ENCODE measurements around the gene VTI1B. TPM values are rescaled to one million over a fixed set of nuclear protein-coding genes. Genes with fewer than 3 reads are reported as not detected.

Gene VTI1B
- total RNA-seq, 1 experiment from 2014 or later: 117 TPM

DNA sequence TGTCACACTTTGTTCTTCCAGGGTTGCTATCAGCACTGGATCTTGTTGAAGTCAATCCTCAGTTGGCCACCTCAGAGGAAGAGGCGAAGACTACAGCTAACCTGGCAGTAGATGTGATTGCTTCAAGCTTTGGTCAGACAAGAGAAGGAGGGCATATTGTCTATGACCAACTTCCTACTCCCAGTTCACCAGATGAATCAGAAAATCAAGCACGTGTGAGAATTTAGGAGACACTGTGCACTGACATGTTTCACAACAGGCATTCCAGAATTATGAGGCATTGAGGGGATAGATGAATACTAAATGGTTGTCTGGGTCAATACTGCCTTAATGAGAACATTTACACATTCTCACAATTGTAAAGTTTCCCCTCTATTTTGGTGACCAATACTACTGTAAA, 23.7 kb downstream of the VTI1B start:
- no peaks in the 10 kb centered on the region for H3K4me1 Mint-ChIP-seq (ENCODE audit: low read depth, unreplicated experiment)
- H3K4me3 Mint-ChIP-seq (ENCODE audit: unreplicated experiment): no peak overlapping the region
- no peak for DNase-seq
- TF ChIP-seq, protein P1, sequence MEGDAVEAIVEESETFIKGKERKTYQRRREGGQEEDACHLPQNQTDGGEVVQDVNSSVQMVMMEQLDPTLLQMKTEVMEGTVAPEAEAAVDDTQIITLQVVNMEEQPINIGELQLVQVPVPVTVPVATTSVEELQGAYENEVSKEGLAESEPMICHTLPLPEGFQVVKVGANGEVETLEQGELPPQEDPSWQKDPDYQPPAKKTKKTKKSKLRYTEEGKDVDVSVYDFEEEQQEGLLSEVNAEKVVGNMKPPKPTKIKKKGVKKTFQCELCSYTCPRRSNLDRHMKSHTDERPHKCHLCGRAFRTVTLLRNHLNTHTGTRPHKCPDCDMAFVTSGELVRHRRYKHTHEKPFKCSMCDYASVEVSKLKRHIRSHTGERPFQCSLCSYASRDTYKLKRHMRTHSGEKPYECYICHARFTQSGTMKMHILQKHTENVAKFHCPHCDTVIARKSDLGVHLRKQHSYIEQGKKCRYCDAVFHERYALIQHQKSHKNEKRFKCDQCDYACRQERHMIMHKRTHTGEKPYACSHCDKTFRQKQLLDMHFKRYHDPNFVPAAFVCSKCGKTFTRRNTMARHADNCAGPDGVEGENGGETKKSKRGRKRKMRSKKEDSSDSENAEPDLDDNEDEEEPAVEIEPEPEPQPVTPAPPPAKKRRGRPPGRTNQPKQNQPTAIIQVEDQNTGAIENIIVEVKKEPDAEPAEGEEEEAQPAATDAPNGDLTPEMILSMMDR (IDR thresholded peaks at IDR 0.05; ENCODE audit: insufficient read depth in 1 of 2, low read depth in 1 of 2, low read length in 1 of 2, severe bottlenecking in 1 of 2, unreplicated experiment in 1 of 2): no peak
- peaks cover 55% of the 10 kb centered on the region for H3K36me3 Mint-ChIP-seq (ENCODE audit: insufficient read depth, unreplicated experiment)
- Histone ChIP-seq H3K9me3 (no peaks in the 10 kb centered on the region), H3K4me3 (ENCODE audit: low read depth, low read length) (no peak overlapping the region), H3K4me1 (0 out of 2 replicates have a peak, but pooled peaks cover 6% of the 10 kb centered on the region), H3K27me3 (replicated peaks; ENCODE audit: control insufficient read depth, insufficient read depth, low read length) (no peaks in the 10 kb centered on the region), H3K36me3 (ENCODE audit: control insufficient read depth, insufficient read depth, low read length) (no peaks in the 10 kb centered on the region; the same call in none of the 2 replicates)
- POLR2A ChIA-PET: no interaction called here
- no peak overlapping the region for H3K27ac Mint-ChIP-seq (ENCODE audit: unreplicated experiment)
- no peaks in the 10 kb centered on the region for H3K9me3 Mint-ChIP-seq (ENCODE audit: unreplicated experiment)
- no peaks in the 10 kb centered on the region for H3K27me3 Mint-ChIP-seq (ENCODE audit: insufficient read depth, unreplicated experiment)
- CTCF ChIA-PET: no interaction called here
- intact Hi-C loops (cut with micrococcal nuclease; ENCODE audit: unreplicated experiment): no loop called here
- TSS peak; percentile 11 for BruUV-seq (replicated peaks)

DNA sequence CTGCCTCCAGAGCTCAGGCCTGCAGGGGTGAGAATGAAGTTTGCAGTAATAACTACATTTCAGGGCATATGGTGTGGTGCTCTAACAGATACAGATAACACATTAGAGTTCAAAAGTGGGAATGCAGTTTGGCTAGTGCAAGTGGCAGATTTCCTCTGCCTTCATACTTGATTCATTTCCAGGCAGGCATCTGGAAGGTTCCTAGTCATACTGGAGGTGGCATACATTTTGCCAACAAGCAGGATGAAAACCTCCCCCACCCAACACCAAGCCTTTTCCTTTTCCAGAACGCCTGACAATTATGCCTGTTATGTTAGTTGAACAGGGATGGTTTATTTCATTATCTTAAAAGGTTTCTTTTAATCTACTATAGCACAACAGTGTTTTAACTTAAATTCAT, 24.3 kb downstream of the VTI1B start:
- H3K9me3 ChIP-seq: no peaks in the 10 kb centered on the region
- TF ChIP-seq, protein P1 (IDR thresholded peaks at IDR 0.05; ENCODE audit: insufficient read depth in 1 of 2, low read depth in 1 of 2, low read length in 1 of 2, severe bottlenecking in 1 of 2, unreplicated experiment in 1 of 2): no peak
- POLR2A ChIA-PET: no interaction called here
- H3K36me3 Mint-ChIP-seq (ENCODE audit: insufficient read depth, unreplicated experiment): peaks cover 51% of the 10 kb centered on the region
- no peaks in the 10 kb centered on the region for H3K9me3 Mint-ChIP-seq (ENCODE audit: unreplicated experiment)
- CTCF ChIA-PET: no interaction called here
- H3K4me1 ChIP-seq: 0 out of 2 replicates have a peak, but pooled peaks cover 6% of the 10 kb centered on the region
- H3K4me1 Mint-ChIP-seq (ENCODE audit: low read depth, unreplicated experiment): no peaks in the 10 kb centered on the region
- no peaks in the 10 kb centered on the region for H3K27me3 ChIP-seq (replicated peaks; ENCODE audit: control insufficient read depth, insufficient read depth, low read length)
- no peak overlapping the region for H3K4me3 Mint-ChIP-seq (ENCODE audit: unreplicated experiment)
- no peak for DNase-seq
- H3K27me3 Mint-ChIP-seq (ENCODE audit: insufficient read depth, unreplicated experiment): no peaks in the 10 kb centered on the region
- intact Hi-C loops (cut with micrococcal nuclease; ENCODE audit: unreplicated experiment): no loop called here
- H3K4me3 ChIP-seq (ENCODE audit: low read depth, low read length): no peak overlapping the region
- no TSS peak for BruUV-seq (replicated peaks)
- no peak overlapping the region for H3K27ac Mint-ChIP-seq (ENCODE audit: unreplicated experiment)
- peaks cover 2% of the 10 kb centered on the region; the same call in 1 of the 2 replicates for H3K36me3 ChIP-seq (ENCODE audit: control insufficient read depth, insufficient read depth, low read length)

DNA sequence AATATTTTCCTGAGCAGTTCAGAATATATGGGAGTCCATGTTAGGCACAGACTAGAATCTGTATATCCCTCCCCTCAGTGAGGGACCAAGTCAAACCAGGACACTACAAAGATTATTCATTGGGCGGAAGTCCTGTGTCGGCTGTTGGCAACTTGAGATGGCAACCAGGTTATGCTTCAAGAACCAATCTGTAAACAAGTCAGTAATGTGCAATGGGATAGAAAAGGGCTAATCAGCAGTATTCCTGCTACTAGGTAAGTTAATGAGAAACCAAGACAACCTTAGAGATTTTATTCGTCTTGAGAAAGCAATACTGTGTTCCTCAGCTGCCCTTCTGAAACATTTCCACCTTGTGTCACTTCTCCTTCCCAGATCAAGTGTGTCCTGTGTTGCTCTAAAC, 28.3 kb downstream of the VTI1B start:
- intact Hi-C loops (cut with micrococcal nuclease; ENCODE audit: unreplicated experiment): no loop called here
- H3K4me1 ChIP-seq: 0 out of 2 replicates have a peak, but pooled peaks cover 10% of the 10 kb centered on the region

More for the DNA sequence above, 28.3 kb downstream of the VTI1B start:
- Mint-ChIP-seq H3K4me1 (ENCODE audit: low read depth, unreplicated experiment) (no peaks in the 10 kb centered on the region), H3K36me3 (ENCODE audit: insufficient read depth, unreplicated experiment) (peaks cover 47% of the 10 kb centered on the region), H3K27ac (ENCODE audit: unreplicated experiment) (no peak overlapping the region), H3K27me3 (ENCODE audit: insufficient read depth, unreplicated experiment) (no peaks in the 10 kb centered on the region), H3K9me3 (ENCODE audit: unreplicated experiment) (no peaks in the 10 kb centered on the region), H3K4me3 (ENCODE audit: unreplicated experiment) (no peak overlapping the region)
- H3K27me3 ChIP-seq (replicated peaks; ENCODE audit: control insufficient read depth, insufficient read depth, low read length): no peaks in the 10 kb centered on the region
- BruUV-seq (replicated peaks): no TSS peak
- H3K36me3 ChIP-seq (ENCODE audit: control insufficient read depth, insufficient read depth, low read length): peaks cover 2% of the 10 kb centered on the region; the same call in 1 of the 2 replicates
- POLR2A ChIA-PET: no interaction called here
- H3K4me3 ChIP-seq (ENCODE audit: low read depth, low read length): no peak overlapping the region
- TF ChIP-seq, protein P1 (IDR thresholded peaks at IDR 0.05; ENCODE audit: insufficient read depth in 1 of 2, low read depth in 1 of 2, low read length in 1 of 2, severe bottlenecking in 1 of 2, unreplicated experiment in 1 of 2): no peak
- no peak for DNase-seq
- CTCF ChIA-PET: no interaction called here
- no peaks in the 10 kb centered on the region for H3K9me3 ChIP-seq
